ENCODE data around the gene CSTF2T.

Gene CSTF2T

GRCh38 chr10:51699475-51700227, at the start of gene CSTF2T:
TSS of gene CSTF2T (minus strand) at chr10:51699595. CDS start at chr10:51699549, 46 bp downstream.
- DNase-seq: peak; percentile 80

- DNase-seq: no peak
Observed at GRCh38 chr10:51748959-51749358, 49.6 kb upstream of the CSTF2T start.

DNA sequence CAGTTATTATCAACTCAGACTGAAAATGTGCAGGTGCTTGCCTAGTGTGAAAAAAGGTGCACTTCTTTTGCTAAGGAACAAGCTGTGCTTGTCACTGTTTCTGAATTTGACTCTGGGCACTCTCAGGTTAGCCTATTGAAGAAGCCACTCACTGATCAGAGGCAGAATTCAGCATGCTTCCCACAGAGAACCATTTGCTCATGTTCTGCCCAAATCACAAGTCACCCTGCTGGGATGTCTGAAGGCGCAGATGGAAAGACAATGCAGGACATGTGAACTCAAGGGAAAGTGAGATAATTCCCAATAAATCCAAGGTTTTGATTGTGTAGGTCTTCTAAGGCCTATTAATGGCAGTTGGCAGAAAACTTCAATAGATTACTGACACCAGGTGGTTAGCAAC, 47.8 kb upstream of the CSTF2T start:
- no peak for DNase-seq

- DNase-seq: no peak
Observed at GRCh38 chr10:51745397-51745796, 46.0 kb upstream of the CSTF2T start.

DNA sequence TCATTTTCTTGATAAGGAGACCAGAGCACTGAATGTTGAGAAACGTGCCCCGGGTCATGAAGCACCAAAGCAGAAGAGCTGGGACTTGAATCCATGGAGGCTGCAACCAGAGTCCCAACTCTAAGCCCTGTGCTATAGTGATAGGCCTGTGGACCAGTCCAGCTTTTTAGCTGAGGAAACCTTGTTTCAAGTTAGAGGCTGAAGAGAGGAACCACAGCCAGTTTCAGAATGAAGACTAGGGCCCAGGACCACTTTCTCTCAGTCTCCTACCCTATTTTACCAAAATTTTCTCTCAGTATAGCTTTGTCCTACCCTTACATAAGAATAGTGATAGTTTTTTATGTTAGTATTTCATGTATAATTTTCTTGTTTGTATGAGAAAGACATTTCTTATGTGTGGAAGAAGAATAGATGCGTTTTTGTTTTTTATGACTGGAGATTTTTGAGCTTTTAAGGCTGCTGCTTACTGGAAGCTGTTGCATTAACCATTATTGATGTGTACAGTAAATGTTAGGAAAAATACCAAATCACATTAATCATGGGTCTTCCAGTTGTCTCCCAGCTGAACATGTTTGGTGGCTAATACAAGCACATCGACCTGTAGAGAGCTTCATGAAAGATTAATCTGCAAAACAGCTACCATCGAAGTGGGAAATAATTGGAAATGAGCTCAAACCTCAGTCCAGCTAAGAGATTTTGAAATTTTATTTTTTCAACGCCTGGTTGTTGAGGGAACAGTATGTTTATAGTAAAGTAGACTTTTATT, 45.0 kb upstream of the CSTF2T start:
- DNase-seq: no peak

DNA sequence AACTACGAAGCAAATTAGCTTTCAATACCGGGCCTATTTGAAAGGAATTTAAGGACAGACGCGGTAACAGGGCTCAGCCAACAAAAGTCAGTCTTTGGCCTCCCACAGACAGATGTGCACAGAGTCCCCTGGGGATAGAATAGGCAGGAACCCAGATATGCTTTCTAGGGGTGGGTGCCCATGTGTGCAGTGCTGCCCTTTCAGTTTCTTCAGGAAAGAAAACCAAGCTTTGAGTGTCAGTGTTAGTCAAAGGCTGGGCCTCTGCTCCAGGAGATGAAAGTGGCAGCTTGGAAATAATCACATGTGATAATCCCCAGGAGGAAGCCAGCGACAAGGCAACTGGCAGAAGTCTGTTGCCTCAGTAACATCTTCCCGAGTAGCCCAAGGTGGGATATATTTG, 43.8 kb upstream of the CSTF2T start:
- no peak for DNase-seq

- no peak for DNase-seq
Observed at GRCh38 chr10:51733057-51733456, 33.7 kb upstream of the CSTF2T start.

GRCh38 chr10:51729822-51730555, 30.6 kb upstream of the CSTF2T start:
- DNase-seq: no peak

- no peak for DNase-seq
Observed at GRCh38 chr10:51724038-51724437, 24.6 kb upstream of the CSTF2T start.

GRCh38 chr10:51718804-51719291, 19.5 kb upstream of the CSTF2T start:
- DNase-seq: no peak

DNA sequence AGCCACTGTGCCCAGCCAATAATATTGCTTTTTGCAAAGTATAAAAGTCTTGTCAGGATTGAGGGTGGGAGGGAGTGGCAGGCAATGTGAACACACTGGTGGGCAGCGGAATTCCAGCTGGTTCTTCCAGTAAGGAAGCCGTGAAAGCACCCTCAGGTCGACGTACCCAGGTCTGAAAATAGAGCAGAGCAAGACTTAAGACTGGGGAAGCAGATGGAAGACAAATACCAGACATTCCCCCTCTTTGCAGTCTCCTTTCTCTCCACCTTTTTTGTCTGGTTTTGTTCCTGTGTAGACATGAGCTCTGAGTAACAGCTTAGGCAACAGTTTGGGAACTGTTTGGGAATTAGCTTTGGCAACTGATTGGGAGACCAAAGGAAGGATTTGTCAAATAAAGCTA, 17.6 kb upstream of the CSTF2T start:
- no peak for DNase-seq

GRCh38 chr10:51711519-51711891, 12.1 kb upstream of the CSTF2T start:
- DNase-seq: no peak

DNA sequence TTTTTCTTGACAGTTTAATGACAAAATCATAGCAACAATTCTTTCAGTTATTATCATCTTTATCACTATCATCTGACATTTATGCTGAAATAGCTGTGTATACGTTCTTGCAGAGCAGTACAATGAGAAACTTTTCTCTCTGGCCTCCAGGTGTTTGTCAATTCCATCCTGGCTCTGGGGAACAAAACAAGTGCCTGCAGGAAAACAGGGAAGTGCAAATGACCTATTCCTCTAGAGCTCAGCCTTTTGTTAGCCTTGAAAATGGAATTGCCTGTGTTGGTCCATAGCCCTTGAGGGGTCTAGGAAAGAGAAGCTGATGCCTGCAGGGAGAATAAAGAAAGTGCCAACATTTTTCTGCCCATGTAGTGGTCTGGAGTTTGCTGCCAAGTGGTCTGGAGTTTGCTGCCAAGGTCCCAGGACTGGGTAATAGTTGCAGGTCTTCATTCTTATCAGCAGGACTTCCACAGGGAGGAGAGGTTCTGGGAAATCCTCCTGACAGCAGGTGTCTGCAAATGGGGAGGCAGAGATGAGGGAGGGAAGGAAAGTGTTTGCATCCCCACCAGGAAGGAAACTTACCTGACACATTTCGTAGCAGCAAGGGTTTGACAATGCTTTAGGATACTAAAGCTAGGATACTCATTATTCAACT, 10.1 kb upstream of the CSTF2T start:
- DNase-seq: no peak

DNA sequence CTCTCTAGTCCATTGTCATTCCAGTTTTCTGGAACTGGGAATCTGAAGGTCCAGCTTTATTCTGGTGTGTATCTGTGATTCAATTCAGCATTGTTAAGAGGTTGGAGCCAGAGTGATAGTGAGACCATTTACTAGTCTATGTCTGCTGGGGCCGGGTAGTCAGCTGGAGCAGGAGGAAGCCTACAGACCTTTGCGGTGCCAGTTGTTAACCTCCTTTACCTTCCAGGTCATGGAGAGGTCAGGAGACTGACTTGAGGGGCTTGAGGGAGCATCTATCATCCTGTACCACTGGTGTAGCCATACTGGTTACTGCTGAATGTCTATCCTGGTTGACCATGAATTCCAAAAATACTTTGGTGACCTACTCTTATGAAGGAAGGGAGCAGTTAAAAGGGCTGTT, 9.2 kb upstream of the CSTF2T start:
- no peak for DNase-seq

- no peak for DNase-seq
Observed at GRCh38 chr10:51707821-51708424, 8.5 kb upstream of the CSTF2T start.

- no peak for DNase-seq
Observed at GRCh38 chr10:51707392-51707791, 8.0 kb upstream of the CSTF2T start.

DNA sequence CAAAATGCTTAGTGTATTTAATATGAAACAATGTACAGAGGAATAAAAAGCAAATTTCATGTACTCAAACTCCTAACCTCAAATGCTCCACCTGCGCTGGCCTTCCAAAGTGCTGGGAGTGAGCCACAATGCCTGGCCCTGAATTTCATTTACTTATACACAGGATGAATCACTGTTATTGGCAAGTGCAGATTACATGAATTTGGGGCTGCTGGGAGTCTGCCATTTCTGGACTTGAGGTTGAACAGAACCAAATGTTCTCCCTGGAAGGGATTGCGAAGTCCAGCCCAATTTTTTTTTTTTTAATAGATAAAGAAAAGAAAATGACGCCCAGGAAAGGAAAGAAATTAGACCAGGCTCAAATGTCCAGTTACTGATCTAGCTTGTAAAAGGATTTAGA, 6.8 kb upstream of the CSTF2T start:
- no peak for DNase-seq

- no peak for DNase-seq
Observed at GRCh38 chr10:51705774-51706173, 6.4 kb upstream of the CSTF2T start.

- no peak for DNase-seq
Observed at GRCh38 chr10:51700228-51700817, 928 bp upstream of the CSTF2T start.

GRCh38 chr10:51699145-51699474, 285 bp downstream of the CSTF2T start:
- no peak for DNase-seq

GRCh38 chr10:51698473-51699063, 827 bp downstream of the CSTF2T start:
- DNase-seq: no peak

GRCh38 chr10:51696251-51696650, 3.1 kb downstream of the CSTF2T start:
- no peak for DNase-seq
